Astrocyte of the cerebellum (primary cell): ENCODE measurements around the gene CSMD2.

Experiments
- DNase-seq: peaks from one replicate; pipeline ENCODE4 v3.0.0-alpha.2; 2011; ENCODE audit warnings: low read depth
- H3K4me3 ChIP-seq: 2 replicates; pipeline ENCODE4 v1.5.1; 2011; ENCODE audit warnings: mild to moderate bottlenecking, low read depth, low read length, moderate library complexity
- in situ Hi-C: cut with HindIII; loops from 2 replicates; pipeline ENCODE4 v1.10.0; 2017; ENCODE audit warnings: low sequenced_read_pairs
- TF ChIP-seq, protein P1 (sequence below): IDR thresholded peaks from 2 replicates; pipeline ENCODE4 v1.5.1; 2012; ENCODE audit warnings: low read length, low read depth, moderate library complexity, mild to moderate bottlenecking; ENCODE audit errors: missing control alignments

Gene CSMD2

DNA sequence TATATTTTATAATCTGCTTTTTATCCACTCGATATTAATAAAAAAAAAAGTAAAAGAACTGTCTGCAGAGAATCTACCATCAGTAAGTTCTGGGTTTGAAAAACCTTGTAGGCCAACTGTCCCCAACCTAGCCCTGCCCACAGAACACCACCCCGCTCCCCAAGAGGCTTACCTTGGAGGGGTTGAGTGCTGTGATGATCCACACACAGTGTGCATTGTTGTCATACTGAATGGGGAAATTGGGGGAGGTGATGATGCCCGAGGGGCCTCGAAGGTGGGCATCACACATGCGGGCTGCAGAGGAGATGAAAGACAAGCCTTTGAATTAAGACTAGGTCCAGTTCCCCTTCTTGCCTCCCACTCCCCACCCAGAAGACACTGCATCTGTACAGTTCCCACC, 354.5 kb downstream of the CSMD2 start:
- in situ Hi-C loops, result no loop called here
- H3K4me3 ChIP-seq, result no peak overlapping the region
- no peak for DNase-seq
- TF ChIP-seq, protein P1, sequence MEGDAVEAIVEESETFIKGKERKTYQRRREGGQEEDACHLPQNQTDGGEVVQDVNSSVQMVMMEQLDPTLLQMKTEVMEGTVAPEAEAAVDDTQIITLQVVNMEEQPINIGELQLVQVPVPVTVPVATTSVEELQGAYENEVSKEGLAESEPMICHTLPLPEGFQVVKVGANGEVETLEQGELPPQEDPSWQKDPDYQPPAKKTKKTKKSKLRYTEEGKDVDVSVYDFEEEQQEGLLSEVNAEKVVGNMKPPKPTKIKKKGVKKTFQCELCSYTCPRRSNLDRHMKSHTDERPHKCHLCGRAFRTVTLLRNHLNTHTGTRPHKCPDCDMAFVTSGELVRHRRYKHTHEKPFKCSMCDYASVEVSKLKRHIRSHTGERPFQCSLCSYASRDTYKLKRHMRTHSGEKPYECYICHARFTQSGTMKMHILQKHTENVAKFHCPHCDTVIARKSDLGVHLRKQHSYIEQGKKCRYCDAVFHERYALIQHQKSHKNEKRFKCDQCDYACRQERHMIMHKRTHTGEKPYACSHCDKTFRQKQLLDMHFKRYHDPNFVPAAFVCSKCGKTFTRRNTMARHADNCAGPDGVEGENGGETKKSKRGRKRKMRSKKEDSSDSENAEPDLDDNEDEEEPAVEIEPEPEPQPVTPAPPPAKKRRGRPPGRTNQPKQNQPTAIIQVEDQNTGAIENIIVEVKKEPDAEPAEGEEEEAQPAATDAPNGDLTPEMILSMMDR, result no peak

DNA sequence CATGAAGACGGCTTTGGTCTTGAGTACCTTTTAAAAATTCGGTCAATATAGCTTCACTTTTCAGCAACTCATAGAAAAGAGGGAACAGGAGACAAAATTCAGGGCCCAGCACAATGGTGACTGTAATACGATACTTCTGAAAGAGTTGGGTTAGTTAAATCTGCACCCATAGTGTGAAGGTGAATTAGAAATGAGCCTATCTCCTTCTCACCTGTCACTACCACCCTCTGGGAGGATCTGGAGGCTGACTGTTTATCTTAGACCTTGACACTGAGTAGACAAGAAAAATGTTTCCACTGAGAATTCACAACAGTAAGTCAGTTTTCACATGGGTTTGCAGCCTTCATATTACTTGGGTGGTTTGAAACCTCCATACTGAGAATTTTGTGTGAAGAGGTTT, 359.0 kb downstream of the CSMD2 start:
- H3K4me3 ChIP-seq, result no peak overlapping the region
- TF ChIP-seq, protein P1, result no peak
- in situ Hi-C loops, result no loop called here
- no peak for DNase-seq

GRCh38 chr1:33802268-33802667, 362.8 kb downstream of the CSMD2 start:
- H3K4me3 ChIP-seq, result no peak overlapping the region
- DNase-seq, result no peak
- TF ChIP-seq, protein P1, result no peak
- in situ Hi-C loops, result no loop called here

- in situ Hi-C loops, result no loop called here
- TF ChIP-seq, protein P1, result no peak
- DNase-seq, result no peak
- no peak overlapping the region for H3K4me3 ChIP-seq
Measured at GRCh38 chr1:33797849-33798248, 367.2 kb downstream of the CSMD2 start.

GRCh38 chr1:33792651-33793050, 372.4 kb downstream of the CSMD2 start:
- DNase-seq, result no peak
- TF ChIP-seq, protein P1, result no peak
- in situ Hi-C loops, result no loop called here
- no peak overlapping the region for H3K4me3 ChIP-seq

- no peak overlapping the region for H3K4me3 ChIP-seq
- no peak for DNase-seq
- TF ChIP-seq, protein P1, result no peak
- in situ Hi-C loops, result no loop called here
Measured at GRCh38 chr1:33792216-33792615, 372.8 kb downstream of the CSMD2 start.

- in situ Hi-C loops, result no loop called here
- H3K4me3 ChIP-seq, result no peak overlapping the region
- TF ChIP-seq, protein P1, result no peak
- DNase-seq, result no peak
Measured at GRCh38 chr1:33791251-33791650, 373.8 kb downstream of the CSMD2 start.
